ENCODE data around the gene KCNK4.
A peak's percentile ranks its signal among the peaks of the same experiment; 100 is the strongest.
"Not testable (repeated sequence)": the region's sequence is repeated elsewhere in the genome, so short reads cannot be mapped to it uniquely, and the experiment has no call there.

Gene KCNK4

DNA sequence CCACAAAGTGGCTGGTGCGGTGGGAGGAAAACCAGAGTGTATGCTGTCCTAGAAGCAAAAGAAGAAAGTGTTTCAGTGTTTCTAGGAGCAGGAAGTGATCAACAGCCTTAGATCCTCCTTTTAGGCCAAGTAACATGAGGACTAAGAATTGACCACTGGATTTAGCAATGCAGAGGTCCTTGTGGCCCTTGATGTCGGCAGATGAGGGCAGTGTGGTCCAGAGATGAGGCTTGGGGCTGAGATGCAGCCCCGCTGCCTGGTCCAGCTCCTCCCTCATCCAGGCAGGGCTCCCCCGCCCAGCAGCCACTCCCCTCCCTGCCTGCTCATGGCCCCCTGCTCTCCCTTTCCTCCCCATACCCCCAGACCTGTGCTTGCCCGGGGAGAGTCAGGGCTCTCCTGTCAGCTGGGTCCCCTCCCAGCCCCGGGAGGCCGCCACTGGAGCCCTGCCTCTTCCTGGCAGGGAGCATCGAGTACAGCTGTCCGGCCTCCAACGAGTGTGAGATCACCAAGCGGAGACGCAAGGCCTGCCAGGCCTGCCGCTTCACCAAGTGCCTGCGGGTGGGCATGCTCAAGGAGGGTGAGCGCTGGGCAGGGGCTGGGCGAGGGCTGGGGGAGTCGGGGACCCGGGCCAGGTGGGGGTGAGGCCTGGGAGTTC, 22.5 kb downstream of the KCNK4 start:
- no peak for DNase-seq

DNA sequence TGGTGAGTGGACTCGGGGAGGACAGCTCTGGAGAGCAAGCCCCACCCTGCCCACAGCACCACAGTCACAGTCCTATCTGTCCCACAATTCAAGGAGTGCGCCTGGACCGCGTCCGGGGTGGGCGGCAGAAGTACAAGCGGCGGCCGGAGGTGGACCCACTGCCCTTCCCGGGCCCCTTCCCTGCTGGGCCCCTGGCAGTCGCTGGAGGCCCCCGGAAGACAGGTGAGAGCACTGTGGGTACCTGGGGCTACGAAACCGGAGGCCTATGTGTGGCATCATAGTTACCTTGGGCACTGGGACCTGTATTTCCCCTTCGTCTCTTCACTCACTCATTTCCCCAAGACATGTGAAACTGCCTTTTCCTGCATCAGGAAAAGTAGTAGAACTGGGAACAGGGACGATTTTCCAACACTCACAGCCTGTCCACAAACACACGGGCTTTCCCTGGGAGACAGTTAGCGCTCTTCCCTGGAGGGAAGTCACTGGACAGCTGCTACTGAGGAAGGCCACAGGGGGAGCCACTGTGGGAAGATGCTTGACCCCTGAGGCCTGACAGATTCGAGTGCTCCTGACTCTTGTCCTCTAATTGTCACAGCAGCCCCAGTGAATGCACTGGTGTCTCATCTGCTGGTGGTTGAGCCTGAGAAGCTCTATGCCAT, 23.2 kb downstream of the KCNK4 start:
- no peak for DNase-seq

DNA sequence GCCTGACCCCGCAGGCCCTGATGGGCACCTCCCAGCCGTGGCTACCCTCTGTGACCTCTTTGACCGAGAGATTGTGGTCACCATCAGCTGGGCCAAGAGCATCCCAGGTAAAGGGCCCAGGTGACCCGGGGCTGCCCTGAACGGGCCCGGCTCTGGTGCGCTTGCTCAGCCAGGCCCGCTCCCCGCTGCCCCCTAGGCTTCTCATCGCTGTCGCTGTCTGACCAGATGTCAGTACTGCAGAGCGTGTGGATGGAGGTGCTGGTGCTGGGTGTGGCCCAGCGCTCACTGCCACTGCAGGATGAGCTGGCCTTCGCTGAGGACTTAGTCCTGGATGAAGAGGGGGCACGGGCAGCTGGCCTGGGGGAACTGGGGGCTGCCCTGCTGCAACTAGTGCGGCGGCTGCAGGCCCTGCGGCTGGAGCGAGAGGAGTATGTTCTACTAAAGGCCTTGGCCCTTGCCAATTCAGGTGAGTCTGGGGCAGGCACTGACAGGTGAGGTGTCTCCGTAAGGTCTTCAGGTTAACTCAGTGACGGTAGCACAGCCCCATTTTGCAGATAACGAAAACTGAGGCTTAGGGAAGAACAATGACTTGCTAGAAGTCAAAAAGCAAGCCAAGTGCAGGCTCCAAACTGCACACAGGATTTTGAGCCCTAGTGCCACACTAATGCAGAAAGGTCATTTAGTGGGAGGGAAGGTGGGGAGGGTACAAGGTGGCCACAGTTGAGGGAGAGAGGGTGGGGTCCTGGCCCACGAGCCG, 23.9 kb downstream of the KCNK4 start:
- DNase-seq: no peak

DNA sequence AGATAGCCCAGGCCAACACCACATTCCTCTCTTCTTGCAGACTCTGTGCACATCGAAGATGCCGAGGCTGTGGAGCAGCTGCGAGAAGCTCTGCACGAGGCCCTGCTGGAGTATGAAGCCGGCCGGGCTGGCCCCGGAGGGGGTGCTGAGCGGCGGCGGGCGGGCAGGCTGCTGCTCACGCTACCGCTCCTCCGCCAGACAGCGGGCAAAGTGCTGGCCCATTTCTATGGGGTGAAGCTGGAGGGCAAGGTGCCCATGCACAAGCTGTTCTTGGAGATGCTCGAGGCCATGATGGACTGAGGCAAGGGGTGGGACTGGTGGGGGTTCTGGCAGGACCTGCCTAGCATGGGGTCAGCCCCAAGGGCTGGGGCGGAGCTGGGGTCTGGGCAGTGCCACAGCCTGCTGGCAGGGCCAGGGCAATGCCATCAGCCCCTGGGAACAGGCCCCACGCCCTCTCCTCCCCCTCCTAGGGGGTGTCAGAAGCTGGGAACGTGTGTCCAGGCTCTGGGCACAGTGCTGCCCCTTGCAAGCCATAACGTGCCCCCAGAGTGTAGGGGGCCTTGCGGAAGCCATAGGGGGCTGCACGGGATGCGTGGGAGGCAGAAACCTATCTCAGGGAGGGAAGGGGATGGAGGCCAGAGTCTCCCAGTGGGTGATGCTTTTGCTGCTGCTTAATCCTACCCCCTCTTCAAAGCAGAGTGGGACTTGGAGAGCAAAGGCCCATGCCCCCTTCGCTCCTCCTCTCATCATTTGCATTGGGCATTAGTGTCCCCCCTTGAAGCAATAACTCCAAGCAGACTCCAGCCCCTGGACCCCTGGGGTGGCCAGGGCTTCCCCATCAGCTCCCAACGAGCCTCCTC, 24.8 kb downstream of the KCNK4 start:
- not testable (repeated sequence) for DNase-seq

DNA sequence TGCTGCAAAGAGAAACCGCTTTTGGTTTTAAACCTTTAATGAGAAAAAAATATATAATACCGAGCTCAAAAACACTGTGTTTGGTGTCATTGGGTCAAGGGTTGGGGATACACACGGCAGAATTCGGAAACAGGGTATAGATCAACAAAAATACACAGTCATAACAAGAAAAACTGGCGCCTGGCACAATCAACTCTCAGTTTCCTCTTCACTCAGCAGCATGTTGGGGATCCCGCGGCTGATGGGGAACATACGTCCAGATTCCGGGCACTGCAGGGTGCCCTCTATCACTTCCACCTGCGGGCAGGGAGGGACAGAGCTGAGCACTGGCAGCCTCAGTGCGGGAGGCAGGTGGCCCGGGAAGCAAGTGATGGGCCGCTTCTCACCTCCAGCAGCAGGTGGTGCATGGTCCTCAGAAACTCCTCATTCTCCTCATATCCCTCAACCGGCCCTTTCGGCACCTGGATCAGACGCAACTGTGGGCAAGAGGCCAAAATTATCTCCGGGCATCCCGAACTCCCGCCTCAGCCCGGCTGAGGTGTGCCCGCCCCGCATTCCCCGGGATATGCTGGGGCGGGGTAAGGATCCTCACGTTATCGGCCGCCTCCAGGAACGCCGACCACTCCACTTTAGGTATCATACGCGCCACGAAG, 25.7 kb downstream of the KCNK4 start:
- no peak for DNase-seq

DNA sequence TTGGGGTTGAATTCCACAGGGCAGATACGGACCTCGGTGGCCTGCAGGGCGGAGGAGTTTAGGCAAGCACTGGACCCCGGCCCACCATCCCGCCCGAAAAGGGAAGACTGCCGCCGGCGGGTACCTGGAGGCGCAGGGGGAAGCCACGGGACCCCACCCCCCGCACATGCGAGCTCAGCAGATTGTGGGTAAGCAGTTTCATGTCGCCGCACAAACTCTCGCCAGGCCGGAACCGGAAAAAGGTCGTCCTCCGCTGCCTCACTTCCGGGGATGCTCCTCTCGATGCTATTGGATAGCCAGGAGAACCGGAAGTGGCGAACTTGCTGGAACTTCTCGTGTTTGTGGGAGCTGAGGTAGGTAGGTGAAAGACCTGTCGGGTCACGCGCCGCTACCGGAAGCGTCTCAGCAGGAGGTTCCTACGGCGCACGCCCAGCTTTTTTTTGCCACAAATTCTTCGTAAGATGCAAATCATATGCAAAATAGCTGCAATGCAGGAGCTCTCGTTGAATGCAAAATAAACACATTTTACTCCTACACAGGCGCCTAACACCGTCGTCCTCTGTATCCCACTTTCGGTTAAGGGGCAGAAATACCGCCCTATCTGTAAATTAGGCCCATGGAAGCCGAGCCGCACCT, 26.3 kb downstream of the KCNK4 start, which contains the start of gene TRMT112:
Gene TRMT112 (minus strand): TSS at position 235 of the 636 bp plus-strand sequence. CDS start 33 bp downstream, at position 202.
- DNase-seq: peak; percentile 97

DNA sequence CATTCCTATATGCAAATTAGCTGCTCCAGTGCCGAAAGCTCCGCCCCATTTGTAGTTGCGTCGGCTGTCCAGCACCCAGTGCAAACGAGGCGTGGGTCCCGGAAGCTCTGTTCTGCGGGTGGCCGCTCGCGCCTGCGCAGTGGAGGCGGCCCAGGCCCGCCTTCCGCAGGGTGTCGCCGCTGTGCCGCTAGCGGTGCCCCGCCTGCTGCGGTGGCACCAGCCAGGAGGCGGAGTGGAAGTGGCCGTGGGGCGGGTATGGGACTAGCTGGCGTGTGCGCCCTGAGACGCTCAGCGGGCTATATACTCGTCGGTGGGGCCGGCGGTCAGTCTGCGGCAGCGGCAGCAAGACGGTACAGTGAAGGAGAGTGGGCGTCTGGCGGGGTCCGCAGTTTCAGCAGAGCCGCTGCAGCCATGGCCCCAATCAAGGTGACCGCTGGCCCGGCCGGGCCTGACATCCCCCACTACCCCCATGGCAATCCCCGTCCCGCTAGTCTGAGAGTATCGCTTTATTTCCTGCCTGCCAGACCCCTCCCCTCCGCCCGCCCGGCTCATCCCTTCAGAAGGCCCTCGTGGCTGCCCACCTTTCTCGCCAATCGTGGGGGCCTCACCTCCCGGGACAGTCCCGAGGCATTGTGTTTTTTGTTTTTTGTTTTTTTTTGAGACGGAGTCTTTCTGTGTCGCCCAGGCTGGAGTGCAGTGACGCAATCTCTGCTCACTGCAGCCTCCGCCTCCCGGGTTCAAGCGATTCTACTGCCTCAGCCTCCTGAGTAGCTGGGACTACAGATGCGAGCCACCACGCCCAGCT, 27.1 kb downstream of the KCNK4 start, which contains the start of gene PRDX5:
Gene PRDX5 (plus strand): TSS at position 161 of the 805 bp plus-strand sequence. CDS start 95 bp downstream, at position 256.
- DNase-seq: peak; percentile 92

DNA sequence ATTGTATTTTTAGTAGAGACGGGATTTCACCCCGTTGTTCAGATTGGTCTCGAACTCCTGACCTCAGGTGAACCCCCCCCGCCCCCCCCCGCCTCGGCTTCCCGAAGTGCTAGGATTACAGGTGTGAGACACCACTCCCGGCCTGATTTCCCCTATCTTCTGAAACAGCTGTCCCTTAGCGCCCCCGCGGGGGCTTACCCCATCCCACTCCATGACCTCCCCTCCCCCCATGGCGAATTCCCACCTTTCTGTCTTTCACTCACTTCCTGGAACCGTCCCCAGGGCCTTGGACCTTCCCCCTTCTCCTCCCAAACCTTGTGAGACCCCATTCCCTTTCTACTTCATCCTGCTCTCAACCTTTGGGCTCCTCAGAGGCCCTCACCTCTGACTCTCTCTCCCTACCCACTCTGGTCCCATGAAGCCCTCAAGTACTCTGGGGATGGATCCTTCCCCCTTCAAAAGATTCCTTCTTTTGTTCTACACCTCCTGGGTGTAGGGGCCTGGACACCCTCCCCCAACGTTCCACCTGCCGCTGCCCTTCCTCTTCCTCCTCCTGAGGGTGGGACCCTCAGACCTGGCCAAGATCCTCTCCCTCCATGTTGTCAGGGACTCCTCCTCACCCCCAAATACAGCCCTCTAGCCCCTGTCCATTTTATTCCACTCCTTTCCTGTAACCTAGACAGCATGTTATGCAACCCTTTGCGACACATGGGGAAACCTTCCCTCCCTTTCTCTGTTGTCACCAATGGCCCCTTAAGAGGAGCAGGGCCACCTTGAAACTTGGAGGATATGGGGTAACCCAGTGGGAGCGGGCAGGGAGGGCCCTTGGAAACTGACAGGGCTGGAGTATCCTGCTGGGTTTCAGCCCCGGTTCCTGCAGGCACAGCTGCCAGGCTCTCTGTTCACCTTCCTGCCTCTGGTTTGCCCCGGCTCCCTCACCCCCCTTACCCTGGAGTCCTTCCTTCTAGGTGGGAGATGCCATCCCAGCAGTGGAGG, 28.0 kb downstream of the KCNK4 start:
- no peak for DNase-seq

DNA sequence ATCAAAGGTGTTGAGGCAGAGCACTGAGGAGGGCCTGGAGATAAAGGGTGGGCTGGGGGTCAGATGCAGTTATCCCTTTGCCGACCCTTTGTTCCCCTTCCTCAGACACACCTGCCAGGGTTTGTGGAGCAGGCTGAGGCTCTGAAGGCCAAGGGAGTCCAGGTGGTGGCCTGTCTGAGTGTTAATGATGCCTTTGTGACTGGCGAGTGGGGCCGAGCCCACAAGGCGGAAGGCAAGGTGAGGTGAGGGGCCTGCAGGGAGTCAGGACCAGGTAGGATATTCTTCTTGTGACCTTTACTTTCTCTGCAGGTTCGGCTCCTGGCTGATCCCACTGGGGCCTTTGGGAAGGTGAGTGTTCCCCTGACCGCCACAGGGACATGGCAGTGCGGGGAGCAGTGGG, 29.5 kb downstream of the KCNK4 start:
- no peak for DNase-seq

DNA sequence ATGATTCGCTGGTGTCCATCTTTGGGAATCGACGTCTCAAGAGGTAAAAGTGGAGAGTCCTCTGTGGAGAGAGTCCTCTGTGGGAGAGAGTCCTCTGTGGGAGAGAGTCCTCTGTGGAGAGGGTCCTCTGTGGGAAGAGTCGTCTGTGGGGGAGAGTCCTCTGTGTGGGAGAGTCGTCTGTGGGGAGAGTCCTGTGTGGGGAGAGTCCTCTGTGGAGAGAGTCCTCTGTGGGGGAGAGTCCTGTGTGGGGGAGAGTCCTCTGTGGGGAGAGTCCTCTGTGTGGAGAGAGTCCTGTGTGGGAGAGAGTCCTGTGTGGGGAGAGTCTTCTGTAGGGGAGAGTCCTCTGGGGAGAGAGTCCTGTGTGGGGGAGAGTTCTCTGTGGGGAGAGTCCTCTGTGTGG, 29.9 kb downstream of the KCNK4 start:
- no peak for DNase-seq

DNA sequence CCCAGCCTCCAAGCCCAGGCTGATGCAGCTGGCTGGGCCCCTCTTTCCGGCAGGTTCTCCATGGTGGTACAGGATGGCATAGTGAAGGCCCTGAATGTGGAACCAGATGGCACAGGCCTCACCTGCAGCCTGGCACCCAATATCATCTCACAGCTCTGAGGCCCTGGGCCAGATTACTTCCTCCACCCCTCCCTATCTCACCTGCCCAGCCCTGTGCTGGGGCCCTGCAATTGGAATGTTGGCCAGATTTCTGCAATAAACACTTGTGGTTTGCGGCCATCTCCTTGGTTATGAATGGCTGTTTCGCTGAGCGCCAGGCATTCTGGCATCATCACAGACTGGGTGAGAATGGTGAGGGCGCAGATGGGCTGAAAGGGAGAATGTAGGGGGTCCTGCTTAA, 30.4 kb downstream of the KCNK4 start:
- no peak for DNase-seq

DNA sequence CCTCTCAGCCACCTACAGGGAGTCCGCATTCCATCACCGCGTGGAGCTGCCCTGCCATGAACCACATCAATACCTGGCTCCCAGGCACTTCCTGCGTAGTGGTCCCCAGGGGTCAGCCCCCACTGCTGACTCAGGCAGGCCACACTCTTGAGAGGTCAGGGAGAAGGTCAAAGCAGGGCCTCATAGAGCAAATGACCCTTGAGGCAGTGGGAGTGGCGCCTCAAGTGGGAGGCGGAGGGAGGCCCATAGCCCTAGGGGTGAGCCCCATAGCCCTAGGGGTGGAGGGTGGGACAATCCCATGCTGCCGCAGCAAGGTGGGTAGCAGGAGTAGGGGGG, 31.8 kb downstream of the KCNK4 start:
- no peak for DNase-seq

DNA sequence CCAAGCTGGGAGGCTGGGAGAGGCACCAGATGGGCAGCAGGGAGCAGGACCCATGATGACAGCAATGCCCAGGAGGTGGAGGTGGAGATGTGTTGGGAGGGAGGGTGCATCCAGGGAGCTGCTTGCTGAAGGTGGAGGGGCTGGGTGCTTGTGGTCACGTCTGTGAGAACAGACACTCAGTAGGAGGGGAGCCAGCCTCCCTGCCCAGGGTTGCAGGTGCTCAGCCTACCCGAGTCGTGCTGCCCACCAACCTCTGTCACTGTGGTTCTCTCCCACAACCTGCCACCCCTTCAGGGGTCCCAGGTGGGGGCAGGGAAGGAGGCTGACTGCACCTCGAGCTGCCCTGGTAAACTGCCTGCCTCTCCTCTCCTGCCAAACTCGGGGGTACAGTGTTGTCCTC, 32.3 kb downstream of the KCNK4 start:
- DNase-seq: no peak

DNA sequence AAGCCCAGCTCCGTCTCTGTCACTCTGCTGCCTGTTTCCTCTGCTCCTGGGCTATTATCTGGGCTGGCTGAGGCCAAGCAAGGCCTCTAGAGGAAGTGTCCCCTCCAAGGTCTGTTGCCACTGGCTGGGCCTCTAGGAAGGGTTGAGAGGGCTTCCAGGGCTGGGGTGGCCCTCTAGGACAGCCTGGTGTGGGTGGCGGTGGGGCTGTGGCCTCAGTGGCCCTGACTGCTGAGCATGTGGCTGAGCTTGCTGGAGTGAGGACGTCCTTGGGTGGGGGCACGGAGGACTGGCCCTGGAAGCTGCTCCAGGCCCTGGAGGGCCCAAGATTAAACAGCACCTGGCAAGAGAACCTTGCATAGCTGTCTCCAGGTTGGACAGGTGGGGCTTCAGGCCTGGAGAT, 32.9 kb downstream of the KCNK4 start:
- not testable (repeated sequence) for DNase-seq

DNA sequence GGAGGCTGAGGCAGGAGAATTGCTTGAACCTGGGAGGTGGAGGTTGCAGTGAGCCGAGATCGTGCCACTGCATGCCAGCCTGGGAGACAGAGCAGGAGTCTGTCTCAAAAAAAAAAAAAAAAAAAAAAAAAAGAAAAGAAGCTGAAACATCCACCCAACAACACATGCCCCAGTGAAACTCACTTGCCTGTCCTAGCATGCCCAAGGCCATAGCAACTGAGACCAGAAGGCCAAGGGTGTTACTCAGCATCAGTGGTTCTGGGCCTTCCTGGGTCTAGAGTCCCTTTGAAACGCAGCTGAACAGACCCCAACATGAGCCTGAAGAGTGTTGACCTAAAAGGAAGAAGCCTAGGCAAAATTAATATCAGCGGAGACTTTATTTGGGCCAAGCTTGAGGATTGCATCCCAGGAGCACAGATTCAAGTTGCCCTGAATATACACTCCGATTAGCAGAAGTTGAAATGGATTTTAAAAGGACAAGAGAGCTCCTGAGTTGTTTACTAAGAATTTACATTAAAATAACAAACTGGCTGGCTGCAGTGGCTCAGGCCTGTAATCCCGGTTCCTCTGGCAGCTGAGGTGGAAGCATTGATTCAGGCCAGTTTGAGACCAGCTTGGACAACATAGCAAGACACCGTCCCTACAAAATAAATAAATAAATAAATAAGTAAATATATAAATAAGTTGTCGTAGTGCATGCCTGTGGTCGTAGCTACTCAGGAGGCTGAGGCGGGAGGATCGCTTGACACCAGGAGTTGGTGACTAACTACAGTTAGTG, 33.8 kb downstream of the KCNK4 start:
- no peak for DNase-seq

DNA sequence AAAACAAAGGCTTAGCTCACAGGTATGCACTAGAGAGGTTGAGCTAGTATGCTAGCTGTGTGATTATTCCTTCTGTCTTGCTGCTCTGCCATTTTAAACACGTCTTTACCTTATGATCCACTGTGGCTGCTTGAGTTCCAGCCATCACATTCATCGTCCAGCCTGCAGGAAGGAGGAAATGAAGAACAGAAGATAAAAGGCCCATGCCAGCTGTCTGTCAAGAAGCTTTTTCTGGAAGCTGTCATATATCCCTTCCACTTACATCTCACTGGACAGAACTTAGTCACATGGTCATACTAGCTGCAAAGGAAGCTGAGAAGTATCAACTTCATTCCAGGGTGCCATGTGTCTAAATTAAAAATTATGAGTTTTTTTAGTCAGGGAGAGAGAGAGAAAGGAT, 36.3 kb downstream of the KCNK4 start:
- no peak for DNase-seq

DNA sequence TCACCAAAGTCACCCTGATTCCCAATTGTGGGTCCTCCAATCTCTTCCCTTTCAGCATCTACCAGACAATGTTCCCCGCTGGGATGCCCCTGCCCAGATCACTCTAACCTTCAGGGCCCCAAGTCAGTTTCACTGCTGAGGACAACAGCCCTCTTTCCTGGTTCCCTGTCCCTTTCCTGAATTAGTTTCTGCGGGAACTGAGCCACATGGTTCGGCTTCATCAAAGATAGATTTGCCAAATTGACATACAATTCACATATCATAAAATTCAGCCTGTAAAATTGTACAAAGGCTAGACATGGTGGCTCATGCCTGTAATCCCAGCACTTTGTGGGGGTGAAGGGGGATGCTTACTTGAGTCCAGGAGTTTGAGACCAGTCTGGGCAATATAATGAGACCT, 36.9 kb downstream of the KCNK4 start:
- DNase-seq: no peak

DNA sequence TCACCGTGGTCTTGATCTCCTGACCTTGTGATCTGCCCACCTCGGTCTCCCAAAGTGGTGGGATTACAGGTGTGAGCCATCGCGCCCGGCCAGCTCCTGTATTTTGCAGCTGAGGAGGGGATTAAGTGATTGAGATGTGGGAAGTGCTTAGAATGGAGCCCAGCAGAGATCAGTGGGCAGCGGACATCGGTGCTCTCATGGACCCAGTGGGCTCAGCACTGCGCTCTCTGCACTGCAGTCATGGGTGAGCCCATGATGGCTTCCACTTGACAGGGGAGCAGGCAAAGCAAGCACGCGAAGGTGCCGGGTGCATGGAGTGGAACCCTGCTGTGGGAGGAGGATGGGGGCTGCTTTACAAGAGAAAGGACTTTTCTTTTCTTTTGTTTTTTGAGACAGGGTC, 39.8 kb downstream of the KCNK4 start:
- no peak for DNase-seq

Measured in NCI-H510A treated with DMSO at 0.1 percent for 48 hours (cell line).